IMR-90 (cell line): ENCODE data around the gene HLA-F. TPM values are rescaled to one million over a fixed set of nuclear protein-coding genes. Genes with fewer than 3 reads are reported as not detected.

Source experiments
- ATAC-seq: fragments of 200-7000 bp; cut with Tn5 transposase; 2 replicates; pipeline ENCODE4 v1.9.1; 2020; ENCODE audit warnings: low read depth, mild to moderate bottlenecking, moderate library complexity
- BruUV-seq: library from RNA; stranded (reverse); fragments of 400-500 nt; replicated peaks from 2 replicates; lab custom pipeline; 2021; lab: Mats Ljungman, UMichigan
- CTCF ChIA-PET: fragments of 300-600 bp; formaldehyde crosslinking; extraction: SDS; loops from one replicate; lab custom pipeline; 2021; ENCODE audit warnings: antibody characterized with exemption; lab: Yijun Ruan, JAX
- POLR2A ChIA-PET: fragments of 300-600 bp; sonication (Branson Sonifier 250); formaldehyde crosslinking; loops from one replicate; lab custom pipeline; 2022; ENCODE audit warnings: antibody characterized with exemption; ENCODE audit not compliant: unreplicated experiment; lab: Charles Lee
- DNase-seq: peaks from one replicate; pipeline ENCODE4 v3.0.0; 2013
- H2AFZ ChIP-seq: replicated peaks from 2 replicates; pipeline ENCODE3; 2013; ENCODE audit warnings: low read length, mild to moderate bottlenecking; ENCODE audit not compliant: poor library complexity
- H2AK5ac ChIP-seq: 2 replicates; pipeline ENCODE4 v1.6.1; 2013; ENCODE audit warnings: low read depth, low read length, inconsistent platforms
- H2AK9ac ChIP-seq: replicated peaks from 2 replicates; pipeline ENCODE3; 2013; ENCODE audit warnings: mild to moderate bottlenecking, low read depth, low read length, moderate library complexity; ENCODE audit not compliant: poor library complexity
- H2BK120ac ChIP-seq: 2 replicates; pipeline ENCODE4 v1.6.1; 2013; ENCODE audit warnings: low read depth, low read length, inconsistent platforms
- H2BK15ac ChIP-seq: 3 replicates; pipeline ENCODE4 v1.6.1; 2013; ENCODE audit warnings: low read depth, low read length, inconsistent platforms
- H2BK20ac ChIP-seq: 2 replicates; pipeline ENCODE4 v1.6.1; 2013; ENCODE audit warnings: low read depth, mild to moderate bottlenecking, inconsistent platforms, low read length, moderate library complexity
- H2BK5ac ChIP-seq: 2 replicates; pipeline ENCODE4 v1.6.1; 2013; ENCODE audit warnings: mild to moderate bottlenecking, low read depth, low read length, inconsistent platforms; ENCODE audit not compliant: poor library complexity, severe bottlenecking
- H3K14ac ChIP-seq: replicated peaks from 2 replicates; pipeline ENCODE4 v1.6.1; 2013; ENCODE audit warnings: low read depth, low read length, inconsistent platforms
- H3K18ac ChIP-seq: 2 replicates; pipeline ENCODE4 v1.6.1; 2013; ENCODE audit warnings: low read depth, low read length, control low read depth
- H3K23ac ChIP-seq: 2 replicates; pipeline ENCODE4 v1.6.1; 2013; ENCODE audit warnings: low read depth, low read length, inconsistent platforms
- H3K27ac ChIP-seq: 2 replicates; pipeline ENCODE4 v1.5.1; 2013; ENCODE audit warnings: mild to moderate bottlenecking, control low read depth, low read length; ENCODE audit not compliant: insufficient read depth
- H3K27me3 ChIP-seq: 2 replicates; pipeline ENCODE4 v1.6.1; 2013; ENCODE audit warnings: low read length; ENCODE audit not compliant: control insufficient read depth, insufficient read depth
- H3K36me3 ChIP-seq: 2 replicates; pipeline ENCODE4 v1.6.1; 2013; ENCODE audit warnings: low read length, mixed read lengths; ENCODE audit not compliant: control insufficient read depth, insufficient read depth
- H3K4ac ChIP-seq: 2 replicates; pipeline ENCODE4 v1.6.1; 2013; ENCODE audit warnings: low read depth, low read length, inconsistent platforms
- H3K4me1 ChIP-seq: 2 replicates; pipeline ENCODE4 v1.6.1; 2013; ENCODE audit warnings: low read length, mixed read lengths; ENCODE audit not compliant: control insufficient read depth, insufficient read depth
- H3K4me2 ChIP-seq: 2 replicates; pipeline ENCODE4 v1.6.1; 2013; ENCODE audit warnings: low read depth, mild to moderate bottlenecking, control low read depth, low read length, moderate library complexity
- H3K4me3 ChIP-seq: 2 replicates; pipeline ENCODE4 v1.5.1; 2013; ENCODE audit warnings: low read depth, mild to moderate bottlenecking, control low read depth, low read length, moderate library complexity; ENCODE audit not compliant: insufficient read depth
- H3K56ac ChIP-seq: 2 replicates; pipeline ENCODE4 v1.6.1; 2013; ENCODE audit warnings: low read length, inconsistent platforms; ENCODE audit not compliant: insufficient read depth; ENCODE audit errors: extremely low read depth
- H3K79me1 ChIP-seq, 2 experiments: 2 replicates each; pipeline ENCODE4 v1.6.1; 2013; ENCODE audit warnings: low read length in 2 of 2, inconsistent platforms in 1 of 2, low read depth in 1 of 2
- H3K9ac ChIP-seq: 2 replicates; pipeline ENCODE4 v1.6.1; 2013; ENCODE audit warnings: low read depth, low read length, control low read depth
- H3K9me1 ChIP-seq: 2 replicates; pipeline ENCODE4 v1.6.1; 2013; ENCODE audit warnings: low read length, inconsistent platforms; ENCODE audit not compliant: insufficient read depth
- H3K9me3 ChIP-seq: 2 replicates; pipeline ENCODE4 v1.6.1; 2013; ENCODE audit warnings: low read length; ENCODE audit not compliant: control insufficient read depth, insufficient read depth
- H4K20me1 ChIP-seq: 2 replicates; pipeline ENCODE4 v1.6.1; 2013; ENCODE audit warnings: low read length, inconsistent platforms; ENCODE audit not compliant: insufficient read depth
- H4K5ac ChIP-seq: 2 replicates; pipeline ENCODE4 v1.6.1; 2013; ENCODE audit warnings: mild to moderate bottlenecking, low read depth, low read length, control low read depth
- H4K8ac ChIP-seq, 2 experiments: 2 replicates each; pipeline ENCODE4 v1.6.1; 2013; ENCODE audit warnings: low read depth in 2 of 2, low read length in 2 of 2, control low read depth in 1 of 2, inconsistent platforms in 1 of 2
- H4K91ac ChIP-seq: 2 replicates; pipeline ENCODE4 v1.6.1; 2013; ENCODE audit warnings: low read depth, low read length, inconsistent platforms; ENCODE audit not compliant: insufficient read depth
- BHLHE40 ChIP-seq: fragments of 150-350 bp; IDR thresholded peaks from 2 replicates; pipeline ENCODE4 v1.6.1; 2016; ENCODE audit warnings: mild to moderate bottlenecking, low read depth, low read length
- CEBPB ChIP-seq: IDR thresholded peaks from 2 replicates; pipeline ENCODE4 v1.6.1; 2012; ENCODE audit warnings: low read depth, low read length, improper control_type of control experiment
- CHD1 ChIP-seq: IDR thresholded peaks from 2 replicates; pipeline ENCODE4 v1.6.1; 2012; ENCODE audit warnings: low read depth, low read length, improper control_type of control experiment
- CTCF ChIP-seq: conservative IDR thresholded peaks from 2 replicates; pipeline ENCODE4 v1.5.1; 2012; ENCODE audit warnings: mild to moderate bottlenecking, low read depth, low read length, improper control_type of control experiment
- ELK1 ChIP-seq: fragments of 150-350 bp; IDR thresholded peaks from 2 replicates; pipeline ENCODE4 v1.6.1; 2016; ENCODE audit warnings: low read depth, mild to moderate bottlenecking, low read length, moderate library complexity, borderline replicate concordance
- FOS ChIP-seq: fragments of 150-350 bp; IDR thresholded peaks from 2 replicates; pipeline ENCODE4 v1.6.1; 2016; ENCODE audit warnings: low read depth, low read length
- MAFK ChIP-seq: IDR thresholded peaks from 2 replicates; pipeline ENCODE4 v1.6.1; 2012; ENCODE audit warnings: low read depth, low read length, improper control_type of control experiment
- MAZ ChIP-seq: IDR thresholded peaks from 2 replicates; pipeline ENCODE4 v1.6.1; 2012; ENCODE audit warnings: low read depth, mild to moderate bottlenecking, low read length, improper control_type of control experiment, moderate library complexity, borderline replicate concordance
- MXI1 ChIP-seq: IDR thresholded peaks from 2 replicates; pipeline ENCODE4 v1.6.1; 2012; ENCODE audit warnings: low read depth, mild to moderate bottlenecking, low read length, moderate library complexity, borderline replicate concordance
- NFE2L2 ChIP-seq: fragments of 150-350 bp; IDR thresholded peaks from 2 replicates; pipeline ENCODE4 v1.6.1; 2016; ENCODE audit warnings: low read depth, mild to moderate bottlenecking, low read length
- POLR2A ChIP-seq: IDR thresholded peaks from 2 replicates; pipeline ENCODE4 v1.6.1; 2012; ENCODE audit warnings: mild to moderate bottlenecking, low read depth, low read length
- RAD21 ChIP-seq: IDR thresholded peaks from 2 replicates; pipeline ENCODE4 v1.6.1; 2012; ENCODE audit warnings: low read length, improper control_type of control experiment
- RCOR1 ChIP-seq: IDR thresholded peaks from 2 replicates; pipeline ENCODE4 v1.6.1; 2012; ENCODE audit warnings: mild to moderate bottlenecking, low read length, improper control_type of control experiment; ENCODE audit not compliant: insufficient replicate concordance
- RFX5 ChIP-seq: IDR thresholded peaks from 2 replicates; pipeline ENCODE4 v1.8.0; 2012; ENCODE audit warnings: low read depth, mild to moderate bottlenecking, low read length, moderate library complexity
- SMC3 ChIP-seq: fragments of 150-350 bp; IDR thresholded peaks from 2 replicates; pipeline ENCODE4 v1.6.1; 2016; ENCODE audit warnings: low read depth, mild to moderate bottlenecking, antibody characterized with exemption, low read length, moderate library complexity
- USF2 ChIP-seq: fragments of 150-350 bp; IDR thresholded peaks from 2 replicates; pipeline ENCODE4 v1.6.1; 2017; ENCODE audit warnings: mild to moderate bottlenecking, antibody characterized with exemption, low read length, low read depth
- WGBS, 2 experiments: methylation state at CpG; one replicate each; pipeline versions ENCODE4 v1.1.5 to v1.1.7; 2013; ENCODE audit warnings: missing lambda C conversion rate in 2 of 2; ENCODE audit not compliant: insufficient read length in 1 of 2; ENCODE audit errors: extremely low coverage in 2 of 2; 5-methylcytosine and 5-hydroxymethylcytosine counted together
- dilution Hi-C: fragments of 300-500 bp; cut with HindIII; formaldehyde crosslinking; loops from one replicate; pipeline ENCODE4 v1.14.3; 2018; ENCODE audit warnings: low sequenced_read_pairs; ENCODE audit not compliant: unreplicated experiment
- in situ Hi-C: fragments of 300-500 bp; cut with MboI; formaldehyde crosslinking; loops from 3 replicates; pipeline ENCODE4 v1.14.3; 2019; ENCODE audit warnings: low sequenced_read_pairs, inconsistent platforms, mixed read lengths
- intact Hi-C: fragments of 100-400 bp; cut with micrococcal nuclease; formaldehyde crosslinking; loops from 2 replicates; pipeline ENCODE4 v1.10.0; 2022
- polyA plus RNA-seq, 3 experiments: library from polyadenylated mRNA; depleted of rRNA; stranded (reverse); fragments of >200 nt; gene quantifications; 2 replicates each; pipeline ENCODE4 v1.2.3, GENCODE V29; 2012; ENCODE audit warnings: low replicate concordance in 1 of 3
- total RNA-seq: library from RNA; depleted of rRNA; stranded (reverse); fragments of >200 nt; gene quantifications from 2 replicates; pipeline ENCODE4 v1.2.3, GENCODE V29; 2012

HLA-F gene
- total and polyA plus RNA-seq, 2 of the 4 experiments (the other 2 are of a cell fraction), result not detected

GRCh38 chr6:29680416-29680815 is 42.8 kb upstream of the HLA-F start:
- H4K20me1 ChIP-seq, result no peaks in the 10 kb centered on the region
- H3K14ac ChIP-seq, result no peak overlapping the region
- no peak overlapping the region for H4K91ac ChIP-seq
- no peak overlapping the region for H2BK5ac ChIP-seq
- H3K4me2 ChIP-seq, result no peak overlapping the region
- no peaks in the 10 kb centered on the region; the same call in 1 of the 2 replicates for H3K27me3 ChIP-seq
- H2BK120ac ChIP-seq, result no peak overlapping the region
- H3K4ac ChIP-seq, result no peak overlapping the region
- H3K9me1 ChIP-seq, result no peaks in the 10 kb centered on the region
- ChIA-PET CTCF (no interaction called here), POLR2A (no interaction called here)
- no peak overlapping the region for H3K9ac ChIP-seq
- H3K23ac ChIP-seq, result no peak overlapping the region
- H4K8ac ChIP-seq, result no peak overlapping the region
- no peaks in the 10 kb centered on the region for H3K9me3 ChIP-seq
- in situ Hi-C loops (no loop called here), dilution Hi-C loops (no loop called here), intact Hi-C loops (no loop called here)
- no peak overlapping the region for H2AK9ac ChIP-seq
- no peak overlapping the region for H4K5ac ChIP-seq
- H3K18ac ChIP-seq, result no peak overlapping the region
- 89% methylated on average over 15 of the region's 24 CpGs; no CpG with 5 or more reads in 1 of the 2 experiments for WGBS, 2 experiments
- BruUV-seq, result no TSS peak
- H3K4me1 ChIP-seq, result no peaks in the 10 kb centered on the region
- H2BK15ac ChIP-seq, result no peak overlapping the region
- H3K36me3 ChIP-seq, result no peaks in the 10 kb centered on the region
- TF ChIP-seq MXI1 (no peak), BHLHE40 (no peak), MAFK (no peak), SMC3 (no peak), USF2 (no peak), ELK1 (no peak), RAD21 (no peak), FOS (no peak), RFX5 (no peak), RCOR1 (no peak), POLR2A (no peak), NFE2L2 (no peak), CHD1 (no peak), CTCF (no peak), MAZ (no peak), CEBPB (no peak)
- H2AFZ ChIP-seq, result no peak overlapping the region
- H2AK5ac ChIP-seq, result no peak overlapping the region
- DNase-seq, result no peak
- H3K27ac ChIP-seq, result no peak overlapping the region
- no peak for ATAC-seq
- H2BK20ac ChIP-seq, result no peak overlapping the region
- H3K56ac ChIP-seq, result no peak overlapping the region
- H3K4me3 ChIP-seq, result no peak overlapping the region
- H3K79me1 ChIP-seq, result no peaks in the 10 kb centered on the region
